ENCODE results near the gene IL20RA. TPM values are rescaled to one million over a fixed set of nuclear protein-coding genes. Genes with fewer than 3 reads are reported as not detected.

Gene IL20RA, protein sequence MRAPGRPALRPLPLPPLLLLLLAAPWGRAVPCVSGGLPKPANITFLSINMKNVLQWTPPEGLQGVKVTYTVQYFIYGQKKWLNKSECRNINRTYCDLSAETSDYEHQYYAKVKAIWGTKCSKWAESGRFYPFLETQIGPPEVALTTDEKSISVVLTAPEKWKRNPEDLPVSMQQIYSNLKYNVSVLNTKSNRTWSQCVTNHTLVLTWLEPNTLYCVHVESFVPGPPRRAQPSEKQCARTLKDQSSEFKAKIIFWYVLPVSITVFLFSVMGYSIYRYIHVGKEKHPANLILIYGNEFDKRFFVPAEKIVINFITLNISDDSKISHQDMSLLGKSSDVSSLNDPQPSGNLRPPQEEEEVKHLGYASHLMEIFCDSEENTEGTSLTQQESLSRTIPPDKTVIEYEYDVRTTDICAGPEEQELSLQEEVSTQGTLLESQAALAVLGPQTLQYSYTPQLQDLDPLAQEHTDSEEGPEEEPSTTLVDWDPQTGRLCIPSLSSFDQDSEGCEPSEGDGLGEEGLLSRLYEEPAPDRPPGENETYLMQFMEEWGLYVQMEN
- 1.1 and 1.8 TPM in 2 replicates for total RNA-seq

GRCh38 chr6:137044366-137045221 lies at the start of gene IL20RA:
Gene IL20RA (minus strand): TSS chr6:137044965. CDS start chr6:137044728, 237 bp downstream.

Other genes with a start within 250 kb of the IL20RA start
- gene PEX7, start 222.4 kb downstream of the IL20RA start, total RNA-seq = 7.5 and 10.1 TPM in 2 replicates
- gene SLC35D3, start 122.7 kb downstream of the IL20RA start, total RNA-seq = not detected in 2 replicates
- not detected in 2 replicates for gene IL22RA2, start 128.7 kb upstream of the IL20RA start, total RNA-seq
- gene IFNGR1, start 174.4 kb upstream of the IL20RA start, total RNA-seq = 18.4 and 21.4 TPM in 2 replicates